GM18951 (cell line): Measurements from ENCODE around the gene LNP1.

ENCODE experiments used
- POLR2A ChIP-seq: IDR thresholded peaks from 4 replicates; pipeline ENCODE4 v1.6.1; 2011; ENCODE audit warnings: mild to moderate bottlenecking; ENCODE audit not compliant: insufficient read length, insufficient read depth; ENCODE audit errors: extremely low read depth
- in situ Hi-C: fragments of 300-500 bp; cut with MboI; formaldehyde crosslinking; loops from one replicate; pipeline ENCODE4 v1.12.0; 2022; ENCODE audit warnings: low sequenced_read_pairs, mixed read lengths, inconsistent platforms; ENCODE audit not compliant: unreplicated experiment

Gene LNP1

GRCh38 chr3:100376301-100376700, 25.0 kb upstream of the LNP1 start:
- in situ Hi-C loops: no loop called here
- no peak for TF ChIP-seq POLR2A

GRCh38 chr3:100384733-100385525, 16.4 kb upstream of the LNP1 start:
- in situ Hi-C loops: no loop called here
- TF ChIP-seq POLR2A: no peak

- in situ Hi-C loops: no loop called here
Observed at GRCh38 chr3:100386437-100387074, 14.8 kb upstream of the LNP1 start.

GRCh38 chr3:100389025-100389424, 12.3 kb upstream of the LNP1 start:
- in situ Hi-C loops: no loop called here
- no peak for TF ChIP-seq POLR2A

More at GRCh38 chr3:100386437-100387074, 14.8 kb upstream of the LNP1 start:
- no peak for TF ChIP-seq POLR2A

- TF ChIP-seq POLR2A: no peak
- in situ Hi-C loops: no loop called here
Observed at GRCh38 chr3:100395679-100396431, 5.5 kb upstream of the LNP1 start.

- TF ChIP-seq POLR2A: no peak
Observed at GRCh38 chr3:100396967-100397366, 4.4 kb upstream of the LNP1 start.

GRCh38 chr3:100399341-100400071, 1.8 kb upstream of the LNP1 start:
- TF ChIP-seq POLR2A: no peak
- in situ Hi-C loops: no loop called here

More at GRCh38 chr3:100396967-100397366, 4.4 kb upstream of the LNP1 start:
- in situ Hi-C loops: no loop called here

- in situ Hi-C loops: no loop called here
- no peak for TF ChIP-seq POLR2A
Observed at GRCh38 chr3:100400419-100400779, 940 bp upstream of the LNP1 start.

GRCh38 chr3:100401674-100402041, 319 bp downstream of the LNP1 start:
- in situ Hi-C loops: no loop called here
- no peak for TF ChIP-seq POLR2A

GRCh38 chr3:100402256-100402655, 917 bp downstream of the LNP1 start:
- TF ChIP-seq POLR2A: no peak
- in situ Hi-C loops: no loop called here

- TF ChIP-seq POLR2A: no peak
- in situ Hi-C loops: no loop called here
Observed at GRCh38 chr3:100402891-100403290, 1.6 kb downstream of the LNP1 start.

GRCh38 chr3:100403362-100404249, 2.3 kb downstream of the LNP1 start:
- in situ Hi-C loops: no loop called here
- TF ChIP-seq POLR2A: no peak
